H1 (cell line): ENCODE results near the gene FSIP1. TPM values are rescaled to one million over a fixed set of nuclear protein-coding genes. Genes with fewer than 3 reads are reported as not detected.

Source experiments
- CTCF ChIA-PET: fragments of 300-600 bp; sonication (Branson Sonifier 250); formaldehyde crosslinking; loops from one replicate; lab custom pipeline; 2021; ENCODE audit not compliant: partially characterized antibody; lab: Charles Lee
- POLR2A ChIA-PET: fragments of 300-600 bp; sonication (Branson Sonifier 250); formaldehyde crosslinking; loops from one replicate; lab custom pipeline; 2021; ENCODE audit warnings: inconsistent platforms; ENCODE audit not compliant: partially characterized antibody; lab: Charles Lee
- DNase-seq, 2 experiments: peaks; one replicate each; pipeline versions ENCODE4 v3.0.0 to v3.0.0-alpha.2; 2010 to 2022; ENCODE audit warnings: low spot score in 2 of 2, low read depth in 1 of 2, mixed read lengths in 1 of 2
- FAIRE-seq: peaks from 2 replicates; lab custom pipeline; 2011; peaks lifted over from hg19 to GRCh38; lab: Jason Lieb, UNC
- H2AFZ ChIP-seq: 2 replicates; pipeline ENCODE4 v1.8.1; 2012; ENCODE audit warnings: low read length, inconsistent platforms
- H2AK5ac ChIP-seq: 2 replicates; pipeline ENCODE4 v1.6.1; 2013; ENCODE audit warnings: low read depth, low read length
- H2BK120ac ChIP-seq: replicated peaks from 2 replicates; pipeline ENCODE3; 2013; ENCODE audit warnings: low read depth, low read length, inconsistent platforms
- H2BK12ac ChIP-seq: 2 replicates; pipeline ENCODE4 v1.6.1; 2013; ENCODE audit warnings: low read depth, low read length
- H2BK15ac ChIP-seq: 2 replicates; pipeline ENCODE4 v1.6.1; 2013; ENCODE audit warnings: low read length
- H2BK20ac ChIP-seq: 2 replicates; pipeline ENCODE4 v1.6.1; 2013; ENCODE audit warnings: low read length
- H2BK5ac ChIP-seq: 2 replicates; pipeline ENCODE4 v1.6.1; 2013; ENCODE audit warnings: low read depth, low read length
- H3K14ac ChIP-seq: 2 replicates; pipeline ENCODE4 v1.6.1; 2013; ENCODE audit warnings: inconsistent platforms; ENCODE audit not compliant: insufficient read length
- H3K18ac ChIP-seq: 2 replicates; pipeline ENCODE4 v1.6.1; 2013; ENCODE audit warnings: low read length; ENCODE audit errors: extremely low read depth
- H3K23ac ChIP-seq: 2 replicates; pipeline ENCODE4 v1.6.1; 2013; ENCODE audit warnings: inconsistent platforms; ENCODE audit not compliant: insufficient read length
- H3K23me2 ChIP-seq: 2 replicates; pipeline ENCODE4 v1.6.1; 2013; ENCODE audit warnings: low read depth, low read length
- H3K27ac ChIP-seq: 2 replicates; pipeline ENCODE4 v1.6.1; 2011; ENCODE audit warnings: low read depth, low read length, inconsistent platforms
- H3K27me3 ChIP-seq, 4 experiments: replicated peaks in 1 of 4; 1 replicate in 1 of 4; 2 replicates in 3 of 4; pipeline versions ENCODE4 v1.6.1 to v1.8.1; 2011 to 2013; ENCODE audit warnings: low read length in 3 of 4, mild to moderate bottlenecking in 3 of 4, inconsistent platforms in 2 of 4, mixed read lengths in 2 of 4, moderate library complexity in 1 of 4; ENCODE audit not compliant: control insufficient read depth in 3 of 4, insufficient read depth in 3 of 4; ENCODE audit errors: extremely low read depth in 1 of 4
- H3K36me3 ChIP-seq, 4 experiments: 2 replicates each; pipeline versions ENCODE4 v1.6.1 to v1.8.1; 2011 to 2013; ENCODE audit warnings: mild to moderate bottlenecking in 4 of 4, low read length in 3 of 4, moderate library complexity in 2 of 4, control low read depth in 1 of 4, inconsistent platforms in 1 of 4; ENCODE audit not compliant: insufficient read depth in 4 of 4, control insufficient read depth in 2 of 4
- H3K4ac ChIP-seq: replicated peaks from 2 replicates; pipeline ENCODE3; 2013; ENCODE audit warnings: low read length, low read depth, mixed read lengths, inconsistent platforms; ENCODE audit not compliant: insufficient read length
- H3K4me1 ChIP-seq, 4 experiments: replicated peaks in 1 of 4; 1 replicate in 1 of 4; 2 replicates in 3 of 4; pipeline versions ENCODE4 v1.6.1 to v1.8.1; 2011 to 2013; ENCODE audit warnings: low read length in 3 of 4, inconsistent platforms in 2 of 4, mixed read lengths in 1 of 4; ENCODE audit not compliant: insufficient read depth in 4 of 4, control insufficient read depth in 3 of 4
- H3K4me2 ChIP-seq, 2 experiments: 2 replicates each; pipeline versions ENCODE4 v1.6.1 to v1.8.1; 2011 to 2013; ENCODE audit warnings: low read depth in 2 of 2, low read length in 2 of 2, control low read depth in 1 of 2, inconsistent platforms in 1 of 2, mild to moderate bottlenecking in 1 of 2; ENCODE audit not compliant: insufficient read depth in 1 of 2
- H3K4me3 ChIP-seq, 4 experiments: fragments of 200-600, 300-600 bp in 1 of 4; sonication (generic), shearing (Covaris generic), sonication (Bioruptor Twin) in 1 of 4; 2 replicates each; pipeline versions ENCODE4 v1.5.1 to v1.8.1; 2011 to 2016; ENCODE audit warnings: low read length in 4 of 4, low read depth in 3 of 4, control low read depth in 2 of 4, inconsistent platforms in 2 of 4, mild to moderate bottlenecking in 2 of 4, mixed read lengths in 1 of 4, moderate library complexity in 1 of 4; ENCODE audit not compliant: insufficient read depth in 2 of 4; ENCODE audit errors: extremely low read depth in 1 of 4
- H3K56ac ChIP-seq: replicated peaks from 2 replicates; pipeline ENCODE3; 2013; ENCODE audit warnings: low read depth, mild to moderate bottlenecking, mixed read lengths, low read length, inconsistent platforms; ENCODE audit not compliant: insufficient read length
- H3K79me1 ChIP-seq: 2 replicates; pipeline ENCODE4 v1.6.1; 2013; ENCODE audit warnings: low read depth, low read length, control low read depth
- H3K79me2 ChIP-seq, 2 experiments: 2 replicates each; pipeline versions ENCODE4 v1.6.1 to v1.8.1; 2012 to 2013; ENCODE audit warnings: low read length in 2 of 2, mild to moderate bottlenecking in 2 of 2, inconsistent platforms in 1 of 2; ENCODE audit not compliant: insufficient read depth in 2 of 2, control insufficient read depth in 1 of 2
- H3K9ac ChIP-seq, 4 experiments: replicated peaks in 1 of 4; 1 replicate in 1 of 4; 2 replicates in 3 of 4; pipeline versions ENCODE4 v1.6.1 to v1.8.1; 2011 to 2013; ENCODE audit warnings: low read depth in 3 of 4, low read length in 3 of 4, control low read depth in 2 of 4, mild to moderate bottlenecking in 2 of 4, moderate library complexity in 2 of 4, inconsistent platforms in 1 of 4; ENCODE audit errors: extremely low read depth in 1 of 4
- H3K9me3 ChIP-seq, 2 experiments: 2 replicates each; pipeline versions ENCODE4 v1.6.1 to v1.8.1; 2012 to 2013; ENCODE audit warnings: mild to moderate bottlenecking in 2 of 2, moderate library complexity in 2 of 2, control low read depth in 1 of 2, inconsistent platforms in 1 of 2, low read depth in 1 of 2, low read length in 1 of 2, mixed read lengths in 1 of 2; ENCODE audit not compliant: insufficient read depth in 2 of 2
- H4K20me1 ChIP-seq, 2 experiments: replicated peaks in 1 of 2; 2 replicates each; pipeline versions ENCODE3 to v1.8.1; 2011 to 2013; ENCODE audit warnings: inconsistent platforms in 2 of 2, low read length in 2 of 2, mild to moderate bottlenecking in 1 of 2; ENCODE audit not compliant: insufficient read depth in 2 of 2, control insufficient read depth in 1 of 2
- H4K5ac ChIP-seq: 2 replicates; pipeline ENCODE4 v1.6.1; 2013; ENCODE audit warnings: low read length, low read depth, mixed read lengths, inconsistent platforms; ENCODE audit not compliant: insufficient read length
- H4K8ac ChIP-seq: 2 replicates; pipeline ENCODE4 v1.8.0; 2013; ENCODE audit warnings: mild to moderate bottlenecking, moderate library complexity, low read length, inconsistent platforms; ENCODE audit not compliant: insufficient read depth; ENCODE audit errors: extremely low read depth
- H4K91ac ChIP-seq: replicated peaks from 2 replicates; pipeline ENCODE3; 2013; ENCODE audit warnings: low read length, mixed read lengths, inconsistent platforms; ENCODE audit not compliant: insufficient read length
- ASH2L ChIP-seq: fragments of 200-600, 300-600 bp; sonication (generic); IDR thresholded peaks from one replicate; pipeline ENCODE4 v1.7.1; 2017; ENCODE audit warnings: low read length
- BACH1 ChIP-seq: IDR thresholded peaks from 2 replicates; pipeline ENCODE4 v1.6.1; 2012; ENCODE audit warnings: low read length, improper control_type of control experiment
- BRCA1 ChIP-seq: IDR thresholded peaks from 2 replicates; pipeline ENCODE4 v1.6.1; 2012; ENCODE audit warnings: low read depth, low read length, improper control_type of control experiment
- CTBP2 ChIP-seq: IDR thresholded peaks from 2 replicates; pipeline ENCODE4 v1.7.0; 2011; ENCODE audit warnings: borderline replicate concordance, mild to moderate bottlenecking, moderate library complexity, mixed read lengths, low read length; ENCODE audit not compliant: insufficient read depth, insufficient read length
- EGR1 ChIP-seq: IDR thresholded peaks from 2 replicates; pipeline ENCODE4 v1.6.1; 2011; ENCODE audit warnings: low read depth, low read length, borderline replicate concordance
- POLR2AphosphoS5 ChIP-seq: IDR thresholded peaks from 2 replicates; pipeline ENCODE4 v1.6.1; 2011; ENCODE audit warnings: low read depth, low read length
- RNF2 ChIP-seq: fragments of 200-900, 300-1000 bp; sonication (generic); IDR thresholded peaks from 2 replicates; pipeline ENCODE4 v1.7.1; 2016; ENCODE audit warnings: borderline replicate concordance, low read depth, mild to moderate bottlenecking, antibody characterized with exemption, low read length; ENCODE audit not compliant: poor library complexity, severe bottlenecking; ENCODE audit errors: missing control alignments
- SAP30 ChIP-seq: fragments of 300-600 bp; sonication (generic); IDR thresholded peaks from 2 replicates; pipeline ENCODE4 v1.7.1; 2012; ENCODE audit warnings: low read length, moderate library complexity, mild to moderate bottlenecking, inconsistent platforms; ENCODE audit not compliant: insufficient read depth, insufficient replicate concordance
- SP2 ChIP-seq: IDR thresholded peaks from 2 replicates; pipeline ENCODE4 v1.6.1; 2012; ENCODE audit warnings: mild to moderate bottlenecking, low read length, inconsistent platforms
- SRF ChIP-seq: IDR thresholded peaks from 2 replicates; pipeline ENCODE4 v1.6.1; 2011; ENCODE audit warnings: mild to moderate bottlenecking, low read depth, low read length, moderate library complexity
- TAF1 ChIP-seq: IDR thresholded peaks from 2 replicates; pipeline ENCODE4 v1.6.1; 2011; ENCODE audit warnings: mild to moderate bottlenecking, low read depth, low read length
- TBP ChIP-seq: IDR thresholded peaks from 2 replicates; pipeline ENCODE4 v1.6.1; 2011; ENCODE audit warnings: low read depth, low read length, improper control_type of control experiment
- TCF12 ChIP-seq: IDR thresholded peaks from 2 replicates; pipeline ENCODE4 v1.6.1; 2011; ENCODE audit warnings: low read depth, mild to moderate bottlenecking, low read length
- YY1 ChIP-seq: IDR thresholded peaks from 2 replicates; pipeline ENCODE4 v1.6.1; 2011; ENCODE audit warnings: low read depth, mild to moderate bottlenecking, low read length
- WGBS, 2 experiments: shearing (Covaris generic) in 1 of 2; methylation state at CpG; one replicate each; pipeline versions ENCODE4 v1.1.6 to v1.1.7; 2013 to 2015; ENCODE audit warnings: low lambda C conversion rate in 2 of 2, mixed read lengths in 2 of 2, inconsistent platforms in 1 of 2, low coverage in 1 of 2, missing lambda C conversion rate in 1 of 2; ENCODE audit not compliant: insufficient replicate concordance in 2 of 2, insufficient coverage in 1 of 2, insufficient read length in 1 of 2; ENCODE audit errors: extremely low coverage in 1 of 2, missing lambda C conversion rate in 1 of 2; 5-methylcytosine and 5-hydroxymethylcytosine counted together
- polyA plus RNA-seq, 7 experiments: library from polyadenylated mRNA; depleted of rRNA in 3 of 7; stranded (reverse) in 5 of 7; unstranded in 2 of 7; fragments of >200 nt in 5 of 7; fragments of 200-250 nt in 2 of 7; gene quantifications; 1 replicate in 5 of 7; 2 replicates in 1 of 7; 4 replicates in 1 of 7; pipeline versions ENCODE4 v1.2.1 to v1.2.3, GENCODE V29; 2011 to 2013; ENCODE audit warnings: missing spikeins in 2 of 7, mixed read lengths in 2 of 7
- total RNA-seq: library from RNA; stranded (reverse); fragmentation: NEBNext Ultra II Directional; extraction: Animal tissue kit (Norgen Biotek cat#: 25700); gene quantifications from 2 replicates; pipeline ENCODE4 v1.2.1, GENCODE V29; 2021

FSIP1 gene
- total and polyA plus RNA-seq, 2 of the 8 experiments (the other 6 are each of a cell fraction or from before 2014, with no cell fraction given): 0.18 to 1.3 TPM

DNA sequence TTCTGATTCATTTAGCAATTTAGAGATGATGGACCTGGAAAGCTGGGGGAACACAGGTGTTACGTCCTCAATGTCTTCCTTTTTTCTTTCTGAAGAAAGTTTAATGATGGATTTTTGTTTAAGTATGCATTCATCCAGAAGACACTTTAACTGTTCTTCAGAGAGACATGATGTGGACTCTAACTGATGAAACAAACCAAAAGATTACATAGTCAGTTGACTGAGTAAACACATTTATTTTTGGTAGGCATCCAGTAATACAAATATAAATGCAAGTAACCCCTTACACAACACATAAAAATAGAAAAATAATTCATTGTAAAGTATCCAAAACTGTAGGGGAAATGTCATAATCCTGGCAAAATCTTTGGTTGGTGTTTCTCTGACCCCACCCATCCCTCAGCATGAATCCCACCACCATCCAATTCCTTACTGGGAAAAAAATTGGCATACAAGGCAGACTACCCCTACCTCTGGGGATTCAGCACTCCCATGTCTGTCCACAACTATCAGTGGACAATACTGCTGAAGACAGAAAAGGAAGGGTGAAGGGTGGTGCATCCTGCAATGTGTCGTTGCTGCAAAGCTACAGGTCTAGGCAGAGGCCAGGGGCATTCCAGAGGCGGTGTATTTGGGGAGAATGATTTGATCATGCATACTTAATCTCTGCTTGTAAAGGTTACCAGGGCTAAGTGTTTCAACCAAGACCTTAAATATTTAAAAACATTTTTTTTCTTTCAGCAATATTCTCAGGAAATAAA, 164.4 kb downstream of the FSIP1 start:
- Histone ChIP-seq H3K9ac (no peak overlapping the region), H3K79me1 (no peaks in the 10 kb centered on the region), H2BK20ac (no peak overlapping the region), H3K4me1 (no peaks in the 10 kb centered on the region), H4K8ac (no peak overlapping the region), H3K14ac (no peak overlapping the region), H3K4ac (no peak overlapping the region), H2BK12ac (no peak overlapping the region), H3K23me2 (no peaks in the 10 kb centered on the region), H2AFZ (no peak overlapping the region), H2BK15ac (no peak overlapping the region), H2BK5ac (no peak overlapping the region), H4K91ac (no peak overlapping the region), H3K23ac (no peak overlapping the region), H2AK5ac (no peak overlapping the region), H3K4me3 (no peak overlapping the region), H3K27me3 (no peaks in the 10 kb centered on the region), H3K4me2 (no peak overlapping the region), H3K56ac (no peak overlapping the region), H3K79me2 (no peaks in the 10 kb centered on the region), H3K27ac (no peak overlapping the region), H4K20me1 (no peaks in the 10 kb centered on the region), H4K5ac (no peak overlapping the region), H3K18ac (no peak overlapping the region), H3K36me3 (no peaks in the 10 kb centered on the region), H2BK120ac (no peak overlapping the region), H3K9me3 (no peaks in the 10 kb centered on the region)
- DNase-seq (no peak), FAIRE-seq (no peak)
- ChIA-PET CTCF (no interaction called here), POLR2A (interaction anchor here (0.9 kb wide), 1 partner anchor 38 kb away, joined by 3 read pairs; the partner anchor contains the start of gene THBS1)
- 86% methylated on average over 3 of the region's 3 CpGs; no CpG with 5 or more reads in 1 of the 2 experiments for WGBS, 2 experiments
- TF ChIP-seq SRF (no peak), TAF1 (no peak), ASH2L (no peak), CTBP2 (no peak), BRCA1 (no peak), RNF2 (no peak), SAP30 (no peak), TCF12 (no peak), POLR2AphosphoS5 (no peak), BACH1 (no peak), YY1 (no peak), SP2 (no peak), EGR1 (no peak), TBP (no peak)
